ENCODE data around the gene C16orf86. TPM values are rescaled to one million over a fixed set of nuclear protein-coding genes. Genes with fewer than 3 reads are reported as not detected.

Gene C16orf86
- total RNA-seq, result 0.26 and 0.79 TPM in 2 replicates

DNA sequence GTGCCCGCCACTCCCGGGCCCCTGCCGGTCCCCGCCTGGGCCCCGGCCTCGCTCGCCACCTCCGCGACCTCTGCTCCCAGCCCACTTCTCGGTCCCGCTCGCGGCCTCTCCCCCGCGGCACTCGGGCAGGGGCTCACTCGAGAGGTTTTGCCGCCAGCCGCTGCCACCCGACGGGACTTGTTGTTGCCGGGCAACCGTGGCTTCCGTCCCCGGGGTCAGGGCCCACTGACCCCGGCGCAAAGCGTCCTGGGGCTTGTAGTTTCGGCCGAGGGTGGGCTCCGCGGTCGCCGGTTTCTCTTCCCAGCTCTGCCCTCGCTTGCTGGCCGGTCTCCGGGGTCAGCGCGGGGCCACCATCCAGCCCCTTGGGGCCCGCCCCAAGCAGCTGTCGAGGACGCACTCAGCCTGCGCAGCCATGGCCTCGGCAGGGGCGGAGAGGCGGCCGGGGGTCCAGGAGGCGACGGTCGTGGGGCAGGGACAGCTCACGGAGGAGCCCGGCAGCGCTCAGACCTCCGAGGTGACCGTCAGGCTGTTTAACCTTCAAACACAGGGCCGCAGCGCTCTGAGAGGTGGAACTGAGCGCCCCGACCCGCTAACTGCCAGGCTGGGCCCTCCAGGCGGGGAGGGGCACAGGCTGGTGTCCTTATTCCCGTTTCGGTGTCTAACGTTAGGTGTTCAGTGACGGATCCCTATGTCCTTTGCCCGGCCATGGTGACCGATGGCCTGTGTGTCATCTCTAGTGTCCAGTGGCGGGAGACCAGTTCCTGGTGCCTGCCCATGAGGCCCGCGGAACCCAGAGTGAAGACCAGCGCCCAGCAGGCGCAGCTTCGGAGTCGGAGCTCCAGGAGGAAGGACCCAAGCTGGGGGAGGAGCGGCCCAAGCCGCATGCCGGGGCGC lies at the start of gene C16orf86, which contains the start of gene ENKD1:
Gene C16orf86, plus strand, starts transcription at position 256 of the 894 bp plus-strand sequence. Its CDS starts 157 bp downstream, at position 413.
Gene ENKD1, minus strand, starts transcription at position 192 of the 894 bp plus-strand sequence. CDS start 308 bp downstream, outside the sequence.
- FAIRE-seq (no peak), DNase-seq (ENCODE audit: low read depth) (peak; percentile 34)
- no peaks in the 10 kb centered on the region for H3K27me3 ChIP-seq (ENCODE audit: control insufficient read depth, insufficient read depth, low read length)
- H3K4me3 ChIP-seq (ENCODE audit: low read depth, low read length), result peak within 1 kb of the TSS; percentile 63
- H3K36me3 ChIP-seq (ENCODE audit: control insufficient read depth, insufficient read depth, low read length), result peaks cover 2% of the 10 kb centered on the region
- TF ChIP-seq, protein P1, sequence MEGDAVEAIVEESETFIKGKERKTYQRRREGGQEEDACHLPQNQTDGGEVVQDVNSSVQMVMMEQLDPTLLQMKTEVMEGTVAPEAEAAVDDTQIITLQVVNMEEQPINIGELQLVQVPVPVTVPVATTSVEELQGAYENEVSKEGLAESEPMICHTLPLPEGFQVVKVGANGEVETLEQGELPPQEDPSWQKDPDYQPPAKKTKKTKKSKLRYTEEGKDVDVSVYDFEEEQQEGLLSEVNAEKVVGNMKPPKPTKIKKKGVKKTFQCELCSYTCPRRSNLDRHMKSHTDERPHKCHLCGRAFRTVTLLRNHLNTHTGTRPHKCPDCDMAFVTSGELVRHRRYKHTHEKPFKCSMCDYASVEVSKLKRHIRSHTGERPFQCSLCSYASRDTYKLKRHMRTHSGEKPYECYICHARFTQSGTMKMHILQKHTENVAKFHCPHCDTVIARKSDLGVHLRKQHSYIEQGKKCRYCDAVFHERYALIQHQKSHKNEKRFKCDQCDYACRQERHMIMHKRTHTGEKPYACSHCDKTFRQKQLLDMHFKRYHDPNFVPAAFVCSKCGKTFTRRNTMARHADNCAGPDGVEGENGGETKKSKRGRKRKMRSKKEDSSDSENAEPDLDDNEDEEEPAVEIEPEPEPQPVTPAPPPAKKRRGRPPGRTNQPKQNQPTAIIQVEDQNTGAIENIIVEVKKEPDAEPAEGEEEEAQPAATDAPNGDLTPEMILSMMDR (IDR thresholded peaks at IDR 0.05; ENCODE audit: insufficient read depth, low read length, severe bottlenecking), result no peak

- Histone ChIP-seq H3K27me3 (ENCODE audit: control insufficient read depth, insufficient read depth, low read length) (no peaks in the 10 kb centered on the region), H3K4me3 (ENCODE audit: low read depth, low read length) (no peak overlapping the region), H3K36me3 (ENCODE audit: control insufficient read depth, insufficient read depth, low read length) (peaks cover 15% of the 10 kb centered on the region)
- DNase-seq (ENCODE audit: low read depth) (no peak), FAIRE-seq (no peak)
- TF ChIP-seq, protein P1 (IDR thresholded peaks at IDR 0.05; ENCODE audit: insufficient read depth, low read length, severe bottlenecking), result no peak
Measured at GRCh38 chr16:67628216-67628615, 38.4 kb upstream of the C16orf86 start.

DNA sequence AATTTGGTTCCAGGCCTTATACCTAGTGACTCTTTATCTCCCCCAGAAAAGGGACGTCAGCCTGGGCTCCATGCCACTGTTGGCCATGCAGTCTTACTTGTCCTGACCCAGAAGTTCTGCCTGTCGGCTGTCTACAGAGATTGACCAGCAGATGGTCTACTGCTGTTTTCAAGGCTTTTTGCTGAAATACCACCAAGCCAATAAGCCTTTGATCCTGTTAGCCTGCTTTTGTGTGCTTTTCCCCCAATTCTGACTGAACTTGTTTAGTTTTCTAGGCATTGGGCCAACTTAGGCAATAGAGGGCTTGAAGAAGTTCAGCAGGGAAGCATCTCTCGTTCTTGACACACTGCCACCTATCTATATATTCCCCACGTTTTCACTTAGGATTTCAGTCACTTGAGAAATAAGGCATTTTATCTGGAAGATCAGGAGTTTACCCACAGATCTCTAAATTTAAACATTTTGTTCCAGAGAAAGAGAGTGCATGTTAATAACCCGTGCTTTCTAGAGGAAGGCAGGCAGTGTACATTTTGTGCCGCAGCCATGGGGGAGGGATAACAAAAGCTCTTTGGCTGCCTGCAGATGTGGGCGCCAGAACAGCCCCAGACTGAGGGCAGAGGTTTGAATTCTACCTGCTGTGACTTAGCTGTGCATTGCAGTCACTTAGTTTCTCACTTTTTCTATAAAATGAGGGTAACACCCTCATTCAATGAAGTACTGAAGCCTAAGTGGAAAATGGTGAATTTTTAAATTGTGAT lies 34.0 kb upstream of the C16orf86 start:
- H3K36me3 ChIP-seq (ENCODE audit: control insufficient read depth, insufficient read depth, low read length), result peaks cover 15% of the 10 kb centered on the region

GRCh38 chr16:67636713-67637112 lies 29.9 kb upstream of the C16orf86 start:
- TF ChIP-seq, protein P1 (IDR thresholded peaks at IDR 0.05; ENCODE audit: insufficient read depth, low read length, severe bottlenecking), result no peak
- FAIRE-seq, result no peak
- DNase-seq (ENCODE audit: low read depth), result no peak
- no peak overlapping the region for H3K4me3 ChIP-seq (ENCODE audit: low read depth, low read length)
- no peaks in the 10 kb centered on the region for H3K27me3 ChIP-seq (ENCODE audit: control insufficient read depth, insufficient read depth, low read length)
- peaks cover 11% of the 10 kb centered on the region for H3K36me3 ChIP-seq (ENCODE audit: control insufficient read depth, insufficient read depth, low read length)

More for the DNA sequence above, 34.0 kb upstream of the C16orf86 start:
- TF ChIP-seq, protein P1 (IDR thresholded peaks at IDR 0.05; ENCODE audit: insufficient read depth, low read length, severe bottlenecking), result no peak
- Histone ChIP-seq H3K27me3 (ENCODE audit: control insufficient read depth, insufficient read depth, low read length) (no peaks in the 10 kb centered on the region), H3K4me3 (ENCODE audit: low read depth, low read length) (no peak overlapping the region)
- DNase-seq (ENCODE audit: low read depth) (peak; percentile 13), FAIRE-seq (no peak)

DNA sequence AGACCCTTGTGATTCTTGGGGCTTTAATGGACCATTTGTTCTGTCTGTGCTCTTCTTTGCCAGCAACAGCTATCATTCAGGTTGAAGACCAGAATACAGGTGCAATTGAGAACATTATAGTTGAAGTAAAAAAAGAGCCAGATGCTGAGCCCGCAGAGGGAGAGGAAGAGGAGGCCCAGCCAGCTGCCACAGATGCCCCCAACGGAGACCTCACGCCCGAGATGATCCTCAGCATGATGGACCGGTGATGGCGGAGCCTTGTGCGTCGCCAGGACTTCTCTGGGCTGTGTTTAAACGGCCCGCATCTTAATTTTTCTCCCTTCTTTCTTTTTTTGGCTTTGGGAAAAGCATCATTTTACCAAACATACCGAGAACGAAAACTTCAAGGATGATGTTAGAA lies 29.0 kb upstream of the C16orf86 start:
- Histone ChIP-seq H3K36me3 (ENCODE audit: control insufficient read depth, insufficient read depth, low read length) (peaks cover 11% of the 10 kb centered on the region), H3K27me3 (ENCODE audit: control insufficient read depth, insufficient read depth, low read length) (no peaks in the 10 kb centered on the region), H3K4me3 (ENCODE audit: low read depth, low read length) (no peak overlapping the region)
- FAIRE-seq (no peak), DNase-seq (ENCODE audit: low read depth) (no peak)
- TF ChIP-seq, protein P1 (IDR thresholded peaks at IDR 0.05; ENCODE audit: insufficient read depth, low read length, severe bottlenecking), result no peak

Data from bronchial epithelial cell (primary cell).